HUES64 (cell line): Measurements from ENCODE around the gene ROBO2.

Experiments
- H3K27ac ChIP-seq: 2 replicates; pipeline ENCODE4 v1.7.0; 2013; ENCODE audit warnings: low read depth, low read length, inconsistent platforms
- H3K27me3 ChIP-seq: 2 replicates; pipeline ENCODE4 v1.6.1; 2013; ENCODE audit warnings: mild to moderate bottlenecking, low read length; ENCODE audit not compliant: insufficient read depth
- H3K36me3 ChIP-seq: 2 replicates; pipeline ENCODE4 v1.6.1; 2013; ENCODE audit warnings: mild to moderate bottlenecking, low read length; ENCODE audit not compliant: insufficient read depth
- H3K4me1 ChIP-seq: 2 replicates; pipeline ENCODE4 v1.6.1; 2013; ENCODE audit warnings: mild to moderate bottlenecking, low read length, moderate library complexity; ENCODE audit not compliant: insufficient read depth
- H3K4me3 ChIP-seq: 2 replicates; pipeline ENCODE4 v1.5.1; 2013; ENCODE audit warnings: mild to moderate bottlenecking, low read length, moderate library complexity
- H3K9ac ChIP-seq: 2 replicates; pipeline ENCODE4 v1.6.1; 2013; ENCODE audit warnings: mild to moderate bottlenecking, low read depth, low read length
- H3K9me3 ChIP-seq: 2 replicates; pipeline ENCODE4 v1.6.1; 2013; ENCODE audit warnings: low read depth, low read length; ENCODE audit not compliant: insufficient read depth
- WGBS: fragments of 150-250, 120-280 bp; methylation state at CpG from one replicate; pipeline ENCODE4 v1.1.7; 2013; ENCODE audit warnings: missing lambda C conversion rate; 5-methylcytosine and 5-hydroxymethylcytosine counted together

ROBO2 gene

DNA sequence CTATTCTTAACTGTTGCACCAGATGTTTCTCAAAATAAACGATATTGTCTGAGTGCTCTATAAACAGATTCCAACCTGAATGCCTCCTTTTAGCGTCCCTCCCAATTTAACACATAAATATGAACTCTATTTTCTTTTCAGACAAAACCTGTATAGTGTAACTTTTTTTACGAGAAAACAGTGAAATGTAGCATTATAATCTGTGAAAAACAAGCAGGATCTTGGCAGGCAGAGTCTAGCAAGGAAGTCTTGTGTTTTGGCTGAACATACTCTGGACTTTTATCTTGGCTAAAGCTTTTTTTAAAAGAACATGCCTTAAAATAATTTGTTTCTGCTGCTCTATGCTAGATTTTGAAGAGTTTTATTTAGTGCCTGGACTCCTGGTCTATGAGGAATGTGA, 150.5 kb downstream of the ROBO2 start:
- Histone ChIP-seq H3K4me1 (peaks cover 13% of the 10 kb centered on the region; the same call in 1 of the 2 replicates), H3K36me3 (no peaks in the 10 kb centered on the region), H3K27me3 (no peaks in the 10 kb centered on the region), H3K9ac (no peak overlapping the region), H3K4me3 (no peak overlapping the region), H3K27ac (no peak overlapping the region), H3K9me3 (no peaks in the 10 kb centered on the region)
- WGBS, result 96% methylated on average over 3 of the region's 3 CpGs

DNA sequence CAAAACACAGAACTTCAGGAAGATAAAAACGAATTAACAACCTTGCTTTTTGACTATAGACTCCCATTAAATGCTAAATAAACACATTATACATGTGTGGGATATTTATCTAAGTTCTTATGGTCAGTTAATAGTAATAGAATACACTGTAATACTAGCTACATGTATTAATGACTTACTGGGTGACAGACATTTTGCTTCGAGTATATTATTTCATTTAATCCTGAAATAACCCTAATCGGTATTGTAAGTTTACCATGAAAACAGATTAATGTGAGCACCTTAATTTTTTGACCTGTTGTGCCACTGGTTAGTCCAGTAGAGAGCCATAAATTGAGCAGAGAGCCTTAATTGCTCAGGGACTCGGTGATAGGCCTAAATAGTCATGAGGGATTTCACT, 151.1 kb downstream of the ROBO2 start:
- no peak overlapping the region for H3K27ac ChIP-seq
- no peaks in the 10 kb centered on the region for H3K36me3 ChIP-seq
- no peaks in the 10 kb centered on the region for H3K9me3 ChIP-seq
- no peak overlapping the region for H3K9ac ChIP-seq
- H3K27me3 ChIP-seq, result no peaks in the 10 kb centered on the region
- no peak overlapping the region for H3K4me3 ChIP-seq
- whole genome bisulfite sequencing, result 89% methylated on average over 2 of the region's 4 CpGs
- peaks cover 13% of the 10 kb centered on the region; the same call in 1 of the 2 replicates for H3K4me1 ChIP-seq

DNA sequence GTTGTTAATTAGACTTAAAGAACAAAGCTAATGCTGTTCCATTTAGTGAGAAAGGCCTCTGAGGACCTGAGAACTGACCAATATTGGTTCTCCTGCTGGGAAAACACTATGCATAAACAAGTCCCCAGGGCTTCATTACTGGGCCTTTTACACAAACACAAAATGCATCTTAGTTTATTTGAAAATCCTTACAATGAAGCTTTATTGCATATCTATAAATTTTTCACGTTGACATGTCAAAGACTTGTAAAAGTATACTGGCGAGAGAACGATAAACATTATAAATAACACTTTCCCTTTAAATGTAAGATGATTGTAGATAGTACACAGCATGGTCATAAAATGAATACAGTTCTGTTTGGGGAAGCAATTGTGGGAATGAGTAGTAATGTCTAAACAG, 151.7 kb downstream of the ROBO2 start:
- WGBS, result 100% methylated on average over 1 of the region's 3 CpGs
- no peak overlapping the region for H3K4me3 ChIP-seq
- no peaks in the 10 kb centered on the region for H3K36me3 ChIP-seq
- no peak overlapping the region for H3K9ac ChIP-seq
- H3K9me3 ChIP-seq, result no peaks in the 10 kb centered on the region
- no peak overlapping the region for H3K27ac ChIP-seq
- H3K27me3 ChIP-seq, result no peaks in the 10 kb centered on the region
- H3K4me1 ChIP-seq, result peaks cover 7% of the 10 kb centered on the region; the same call in 1 of the 2 replicates

DNA sequence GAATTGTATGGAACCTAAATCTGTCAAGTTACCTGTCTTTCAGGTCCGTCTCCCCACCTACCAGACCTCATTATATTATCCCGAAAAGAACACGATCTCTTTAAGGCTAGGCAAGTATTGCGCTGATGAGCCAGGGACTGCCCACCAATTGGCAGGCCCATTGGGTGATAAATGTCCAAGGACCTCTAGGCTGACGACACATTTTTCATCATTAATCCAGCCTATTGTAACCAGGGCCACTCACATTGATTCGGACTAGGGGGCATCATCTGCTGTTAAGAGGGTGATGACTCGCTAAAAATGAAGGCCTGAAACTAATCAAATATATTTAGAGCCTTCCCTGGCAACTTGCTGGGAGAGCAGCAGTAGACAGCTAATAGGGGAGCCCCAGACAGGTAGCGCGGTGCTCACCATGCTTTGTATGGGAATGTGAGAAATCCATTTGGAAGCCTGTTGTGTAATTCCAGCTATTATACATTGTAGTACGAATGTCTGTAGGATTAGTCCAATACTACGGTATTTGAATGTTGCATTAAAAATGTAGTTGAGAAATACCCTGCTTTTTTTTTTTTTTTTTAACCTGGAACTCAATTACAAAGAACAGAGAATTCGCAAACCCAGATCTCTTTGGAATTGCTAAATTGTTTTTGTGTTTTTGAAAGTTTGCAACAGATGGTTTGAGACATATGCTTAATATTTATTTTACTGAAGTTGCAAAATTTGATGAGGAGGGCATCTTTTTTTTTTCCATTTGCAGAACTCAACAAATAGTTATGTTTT, 156.1 kb downstream of the ROBO2 start:
- H3K4me3 ChIP-seq, result no peak overlapping the region
- WGBS, result 89% methylated on average over 11 of the region's 12 CpGs
- H3K27me3 ChIP-seq, result no peaks in the 10 kb centered on the region
- H3K4me1 ChIP-seq, result 0 out of 2 replicates have a peak, but pooled peaks cover 4% of the 10 kb centered on the region
- no peaks in the 10 kb centered on the region for H3K36me3 ChIP-seq
- H3K27ac ChIP-seq, result no peak overlapping the region
- H3K9me3 ChIP-seq, result no peaks in the 10 kb centered on the region
- no peak overlapping the region for H3K9ac ChIP-seq

DNA sequence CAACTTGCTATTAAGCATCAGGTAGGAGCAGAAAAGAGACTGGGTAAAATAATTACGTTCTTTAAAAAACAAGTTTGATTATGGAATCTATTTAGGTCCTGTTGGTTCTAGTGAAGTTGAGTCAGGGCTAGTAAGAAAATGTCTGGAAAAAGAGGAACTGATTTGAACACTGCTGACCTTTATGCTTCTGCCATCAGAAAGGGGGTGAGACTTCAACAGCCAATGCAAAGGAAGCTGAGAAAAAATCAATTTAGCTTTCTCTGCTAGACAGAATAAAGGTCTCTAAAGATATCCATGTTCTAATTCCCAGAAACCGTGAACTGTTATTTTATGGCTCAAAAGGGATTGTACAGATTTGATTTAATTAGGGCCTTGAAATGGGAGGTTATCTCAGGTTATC, 157.5 kb downstream of the ROBO2 start:
- no peaks in the 10 kb centered on the region for H3K4me1 ChIP-seq
- H3K9me3 ChIP-seq, result no peaks in the 10 kb centered on the region
- no peaks in the 10 kb centered on the region for H3K27me3 ChIP-seq
- WGBS, result 96% methylated on average over 2 of the region's 2 CpGs
- no peaks in the 10 kb centered on the region for H3K36me3 ChIP-seq
- H3K4me3 ChIP-seq, result no peak overlapping the region
- no peak overlapping the region for H3K9ac ChIP-seq
- no peak overlapping the region for H3K27ac ChIP-seq

DNA sequence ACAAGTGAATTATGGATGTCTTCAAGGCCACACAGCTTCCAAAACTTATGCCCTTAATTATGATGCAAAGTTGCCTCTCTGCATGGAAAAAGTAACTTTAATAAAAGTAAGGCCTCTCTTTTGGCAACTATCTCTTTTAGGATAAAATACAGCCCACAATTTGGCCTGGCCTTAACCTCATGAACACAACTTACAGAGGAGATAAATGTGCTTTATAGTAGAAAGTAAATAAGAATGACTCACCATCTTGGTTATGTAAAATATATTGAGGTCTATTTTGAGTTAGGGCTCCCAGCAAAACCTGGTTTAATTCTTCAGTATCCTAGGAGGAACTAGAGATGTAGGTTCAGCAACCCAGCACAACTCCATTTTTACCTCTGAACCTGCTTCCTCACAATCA, 164.0 kb downstream of the ROBO2 start:
- Histone ChIP-seq H3K27ac (no peak overlapping the region), H3K27me3 (no peaks in the 10 kb centered on the region), H3K9ac (no peak overlapping the region), H3K36me3 (no peaks in the 10 kb centered on the region), H3K9me3 (no peaks in the 10 kb centered on the region), H3K4me3 (no peak overlapping the region), H3K4me1 (peaks cover 9% of the 10 kb centered on the region; the same call in 1 of the 2 replicates)

DNA sequence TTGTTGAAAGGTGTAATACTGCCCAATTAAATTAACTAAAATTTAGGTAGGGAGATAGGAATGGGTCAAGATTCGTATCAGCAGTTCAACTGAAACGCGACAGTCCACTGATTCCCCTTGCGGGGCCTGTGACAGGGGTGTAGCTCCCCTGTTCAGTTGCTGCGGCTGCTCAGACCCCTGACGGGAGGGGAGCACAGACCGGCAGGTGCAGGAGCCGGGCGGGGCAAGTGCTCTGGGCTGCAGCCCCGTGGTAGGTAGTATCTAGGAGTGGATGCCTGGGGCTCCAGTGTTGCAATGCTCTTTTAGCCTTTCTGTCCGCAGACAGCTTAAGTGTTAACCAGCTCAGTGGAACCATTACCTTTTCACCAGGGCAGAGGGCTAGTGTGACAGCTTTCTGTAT, 164.9 kb downstream of the ROBO2 start:
- Histone ChIP-seq H3K27me3 (no peaks in the 10 kb centered on the region), H3K4me1 (peaks cover 9% of the 10 kb centered on the region; the same call in 1 of the 2 replicates), H3K4me3 (no peak overlapping the region), H3K36me3 (no peaks in the 10 kb centered on the region), H3K9ac (no peak overlapping the region), H3K27ac (no peak overlapping the region), H3K9me3 (no peaks in the 10 kb centered on the region)
- 89% methylated on average over 11 of the region's 11 CpGs for WGBS

DNA sequence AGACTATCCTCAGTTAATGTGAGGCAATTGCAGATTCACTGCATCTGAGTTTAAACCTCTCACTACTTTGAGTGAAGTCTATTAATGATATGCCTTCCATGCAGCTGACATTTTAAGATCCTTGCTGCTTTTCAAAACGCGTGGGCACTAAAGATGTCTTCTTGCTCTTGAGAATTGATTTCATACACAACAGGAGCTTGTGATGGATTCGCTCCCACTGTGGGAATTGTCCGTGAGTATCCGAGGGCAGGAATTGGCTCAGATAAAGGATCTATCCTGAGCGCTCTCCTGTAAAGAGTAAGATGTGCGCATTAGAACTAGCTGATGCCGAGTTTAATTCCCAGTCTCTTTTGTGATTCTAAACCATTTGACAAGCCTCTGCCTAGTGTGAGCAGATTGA, 167.9 kb downstream of the ROBO2 start:
- H3K27me3 ChIP-seq, result no peaks in the 10 kb centered on the region
- H3K36me3 ChIP-seq, result no peaks in the 10 kb centered on the region
- WGBS, result 89% methylated on average over 8 of the region's 8 CpGs
- H3K27ac ChIP-seq, result no peak overlapping the region
- no peak overlapping the region for H3K4me3 ChIP-seq
- H3K4me1 ChIP-seq, result peaks cover 9% of the 10 kb centered on the region; the same call in 1 of the 2 replicates
- no peaks in the 10 kb centered on the region for H3K9me3 ChIP-seq
- H3K9ac ChIP-seq, result no peak overlapping the region

DNA sequence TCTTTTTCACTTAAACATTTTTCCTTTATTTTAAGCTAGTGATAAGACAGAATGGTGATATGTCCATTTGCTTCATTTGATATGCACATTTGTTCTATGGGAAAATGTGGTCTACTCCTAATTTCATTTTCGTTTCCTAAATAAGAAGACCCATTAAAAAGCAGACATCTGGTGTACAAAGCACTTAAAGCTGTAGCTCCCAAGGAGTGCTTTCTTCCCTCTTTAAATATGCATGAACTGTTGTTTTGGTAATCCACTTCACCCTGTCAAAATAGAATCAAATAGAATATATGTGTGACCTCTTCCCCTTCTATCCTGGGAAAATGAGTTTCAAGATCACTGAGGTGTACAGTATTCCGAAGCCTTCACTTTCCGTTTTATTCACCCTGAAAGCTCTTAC, 182.8 kb downstream of the ROBO2 start:
- Histone ChIP-seq H3K9ac (no peak overlapping the region), H3K36me3 (no peaks in the 10 kb centered on the region), H3K4me1 (no peaks in the 10 kb centered on the region), H3K9me3 (no peaks in the 10 kb centered on the region), H3K27ac (no peak overlapping the region), H3K27me3 (no peaks in the 10 kb centered on the region), H3K4me3 (no peak overlapping the region)
- WGBS, result 100% methylated on average over 3 of the region's 3 CpGs

DNA sequence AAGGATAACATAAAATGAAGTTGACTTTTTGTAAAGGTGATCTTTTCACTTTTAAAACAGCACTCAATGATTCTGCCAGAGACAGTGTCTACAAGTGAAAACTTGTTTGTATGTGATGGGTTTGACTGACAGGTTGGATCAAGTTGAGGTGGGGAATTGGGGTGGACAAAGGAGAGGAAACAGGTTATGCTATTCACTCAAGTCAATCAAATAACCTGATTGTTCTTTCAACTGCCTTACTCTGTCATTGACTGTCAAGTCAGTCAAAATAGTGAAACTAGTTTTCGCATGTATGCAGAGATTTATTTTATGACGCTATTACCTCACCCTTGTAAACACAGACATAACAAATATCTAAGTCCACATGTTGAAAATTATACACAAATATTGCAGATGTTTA, 187.7 kb downstream of the ROBO2 start:
- H3K36me3 ChIP-seq, result no peaks in the 10 kb centered on the region
- WGBS, result 100% methylated on average over 2 of the region's 2 CpGs
- no peak overlapping the region for H3K9ac ChIP-seq
- no peaks in the 10 kb centered on the region for H3K4me1 ChIP-seq
- H3K27me3 ChIP-seq, result no peaks in the 10 kb centered on the region
- H3K9me3 ChIP-seq, result no peaks in the 10 kb centered on the region
- no peak overlapping the region for H3K27ac ChIP-seq
- H3K4me3 ChIP-seq, result no peak overlapping the region

DNA sequence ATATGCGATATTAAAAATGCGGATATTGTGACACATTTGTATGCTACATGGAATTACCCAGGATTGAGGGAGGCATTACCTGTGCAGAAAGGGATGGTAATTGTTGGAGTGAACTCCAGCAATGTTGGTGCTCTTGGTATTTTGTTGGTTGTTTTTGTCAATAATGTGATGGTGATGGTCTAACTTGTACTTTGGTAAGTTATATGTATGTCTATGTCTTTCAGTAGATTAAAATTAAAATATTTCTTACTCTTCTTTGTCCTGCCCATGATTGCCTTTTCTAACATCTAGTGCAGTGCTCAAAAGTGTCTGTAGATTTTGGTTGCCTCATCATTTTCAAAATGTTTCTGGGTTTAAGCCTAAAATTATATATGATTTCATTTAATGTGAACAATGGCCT, 192.7 kb downstream of the ROBO2 start:
- no peak overlapping the region for H3K27ac ChIP-seq
- no peaks in the 10 kb centered on the region for H3K9me3 ChIP-seq
- H3K4me3 ChIP-seq, result no peak overlapping the region
- no peaks in the 10 kb centered on the region for H3K36me3 ChIP-seq
- no peak overlapping the region for H3K9ac ChIP-seq
- no peaks in the 10 kb centered on the region for H3K4me1 ChIP-seq
- WGBS, result 95% methylated on average over 2 of the region's 2 CpGs
- no peaks in the 10 kb centered on the region for H3K27me3 ChIP-seq

DNA sequence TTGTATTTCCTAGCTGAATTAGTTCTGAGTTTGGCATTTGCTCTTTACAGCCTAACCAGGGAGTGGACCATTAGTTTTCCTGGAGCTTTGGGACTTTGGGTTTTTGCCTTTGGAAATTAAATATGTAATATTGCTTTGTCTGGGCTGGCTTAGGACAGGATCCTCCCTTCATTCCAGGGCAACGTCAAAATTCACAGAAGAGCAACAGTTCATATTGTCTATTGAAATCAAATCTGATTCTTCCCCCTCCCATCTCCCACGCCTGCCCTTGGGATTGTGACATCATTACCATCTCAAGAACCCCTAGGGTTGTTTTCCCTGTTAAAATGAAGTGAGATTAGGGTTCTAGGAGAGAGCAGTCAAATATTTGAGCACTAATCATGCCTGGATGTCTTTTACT, 194.1 kb downstream of the ROBO2 start:
- WGBS, result 88% methylated on average over 2 of the region's 2 CpGs
- Histone ChIP-seq H3K27ac (no peak overlapping the region), H3K9me3 (no peaks in the 10 kb centered on the region), H3K4me3 (no peak overlapping the region), H3K9ac (no peak overlapping the region), H3K27me3 (no peaks in the 10 kb centered on the region), H3K36me3 (no peaks in the 10 kb centered on the region), H3K4me1 (no peaks in the 10 kb centered on the region)
